GM10248 (cell line): ENCODE measurements around the gene PISD.

Experiments used
- CTCF ChIA-PET: fragments of 300-600 bp; sonication (Branson Sonifier 250); formaldehyde crosslinking; extraction: SDS; loops from one replicate; lab custom pipeline; 2021; ENCODE audit warnings: antibody characterized with exemption; lab: Yijun Ruan, JAX
- POLR2A ChIA-PET: fragments of 350-650 bp; sonication (Branson Sonifier 250); formaldehyde crosslinking; extraction: SDS; loops from one replicate; lab custom pipeline; 2020; ENCODE audit warnings: antibody characterized with exemption; lab: Yijun Ruan, JAX
- DNase-seq: peaks from one replicate; pipeline ENCODE4 v3.0.0; 2012; ENCODE audit errors: extremely low spot score
- CTCF ChIP-seq: IDR thresholded peaks from 2 replicates; pipeline ENCODE4 v1.5.1; 2012; ENCODE audit warnings: mild to moderate bottlenecking, low read depth; ENCODE audit errors: extremely low read depth, missing control alignments, control extremely low read depth

The PISD gene

GRCh38 chr22:31626427-31627150 is 35.4 kb downstream of the PISD start:
- no peak for TF ChIP-seq CTCF
- POLR2A ChIA-PET, result no interaction called here
- CTCF ChIA-PET, result interaction anchor here (1.0 to 1.4 kb wide), 2 partner anchors 9 to 11 kb away, joined by 3 read pairs; no protein-coding TSS in a partner anchor
- no peak for DNase-seq

- ChIA-PET CTCF (interaction anchor here (1.0 to 1.4 kb wide), 2 partner anchors 10 to 12 kb away, joined by 3 read pairs; no protein-coding TSS in a partner anchor), POLR2A (interaction anchor here (1.2 kb wide), 1 partner anchor 13 kb away, joined by 3 read pairs; no protein-coding TSS in a partner anchor)
- TF ChIP-seq CTCF, result no peak
- no peak for DNase-seq
These were observed 36.2 kb downstream of the PISD start for GRCh38 chr22:31625661-31626426.

- ChIA-PET CTCF (no interaction called here), POLR2A (interaction anchor here (1.2 kb wide), 1 partner anchor 13 kb away, joined by 3 read pairs; no protein-coding TSS in a partner anchor)
- DNase-seq, result no peak
- TF ChIP-seq CTCF, result no peak
These were observed 36.8 kb downstream of the PISD start for GRCh38 chr22:31625257-31625640.

- POLR2A ChIA-PET, result no interaction called here
- CTCF ChIA-PET, result interaction anchor here (1.0 to 2.3 kb wide), 3 partner anchors 10 to 172 kb away, joined by 3 to 8 read pairs (median 3); no protein-coding TSS in a partner anchor
- no peak for TF ChIP-seq CTCF
- DNase-seq, result no peak
These were observed 38.3 kb downstream of the PISD start for GRCh38 chr22:31623592-31624304.

- no peak for DNase-seq
- CTCF ChIA-PET, result interaction anchor here (1.0 to 2.3 kb wide), 4 partner anchors 10 to 347 kb away, joined by 3 to 8 read pairs (median 4); no protein-coding TSS in a partner anchor
- TF ChIP-seq CTCF, result no peak
- POLR2A ChIA-PET, result no interaction called here
These were observed 39.0 kb downstream of the PISD start for GRCh38 chr22:31622980-31623379.
